Astrocyte (in vitro differentiated cells and primary cell): ENCODE results near the gene CTDP1. TPM values are rescaled to one million over a fixed set of nuclear protein-coding genes. Genes with fewer than 3 reads are reported as not detected.

Experiments
- DNase-seq: peaks from one replicate; pipeline ENCODE4 v3.0.0-alpha.2; 2010; ENCODE audit warnings: low read depth
- FAIRE-seq: peaks from 2 replicates; lab custom pipeline; 2011; peaks lifted over from hg19 to GRCh38; lab: Jason Lieb, UNC
- H2AFZ ChIP-seq: 2 replicates; pipeline ENCODE4 v1.6.0; 2012; ENCODE audit warnings: low read depth, low read length, inconsistent platforms
- H3K27ac ChIP-seq: 2 replicates; pipeline ENCODE4 v1.5.1; 2011; ENCODE audit warnings: low read depth, low read length, inconsistent platforms
- H3K27me3 ChIP-seq: 2 replicates; pipeline ENCODE4 v1.6.0; 2011; ENCODE audit warnings: low read length, inconsistent platforms; ENCODE audit not compliant: insufficient read depth
- H3K36me3 ChIP-seq: 2 replicates; pipeline ENCODE4 v1.5.1; 2011; ENCODE audit warnings: low read length, inconsistent platforms; ENCODE audit not compliant: insufficient read depth
- H3K4me1 ChIP-seq: 2 replicates; pipeline ENCODE4 v1.5.1; 2011; ENCODE audit warnings: low read length, inconsistent platforms; ENCODE audit not compliant: insufficient read depth
- H3K4me2 ChIP-seq: 2 replicates; pipeline ENCODE4 v1.6.0; 2012; ENCODE audit warnings: low read length, inconsistent platforms
- H3K4me3 ChIP-seq: 2 replicates; pipeline ENCODE4 v1.5.1; 2011; ENCODE audit warnings: low read depth, mild to moderate bottlenecking, low read length, inconsistent platforms; ENCODE audit not compliant: insufficient read depth
- H3K79me2 ChIP-seq: 2 replicates; pipeline ENCODE4 v1.6.0; 2012; ENCODE audit warnings: mild to moderate bottlenecking, low read length, inconsistent platforms; ENCODE audit not compliant: insufficient read depth
- H3K9ac ChIP-seq: 2 replicates; pipeline ENCODE4 v1.6.0; 2012; ENCODE audit warnings: mild to moderate bottlenecking, low read length, inconsistent platforms
- H3K9me3 ChIP-seq: 2 replicates; pipeline ENCODE4 v1.5.1; 2012; ENCODE audit warnings: low read depth, mild to moderate bottlenecking, low read length, inconsistent platforms; ENCODE audit not compliant: insufficient read depth
- H4K20me1 ChIP-seq: 2 replicates; pipeline ENCODE4 v1.6.0; 2012; ENCODE audit warnings: low read length, inconsistent platforms; ENCODE audit not compliant: insufficient read depth
- H3K27ac Mint-ChIP-seq: one replicate; pipeline ENCODE4 v1.8.0; 2021; ENCODE audit warnings: mild to moderate bottlenecking, mixed read lengths; ENCODE audit not compliant: unreplicated experiment
- H3K27me3 Mint-ChIP-seq: one replicate; pipeline ENCODE4 v1.8.0; 2021; ENCODE audit warnings: low read depth, mixed read lengths; ENCODE audit not compliant: unreplicated experiment
- H3K36me3 Mint-ChIP-seq: one replicate; pipeline ENCODE4 v1.8.0; 2021; ENCODE audit warnings: low read depth, mixed read lengths; ENCODE audit not compliant: unreplicated experiment
- H3K4me1 Mint-ChIP-seq: one replicate; pipeline ENCODE4 v1.8.0; 2021; ENCODE audit warnings: low read depth, mixed read lengths; ENCODE audit not compliant: unreplicated experiment
- H3K4me3 Mint-ChIP-seq: one replicate; pipeline ENCODE4 v1.8.0; 2021; ENCODE audit warnings: mild to moderate bottlenecking, moderate library complexity, mixed read lengths; ENCODE audit not compliant: unreplicated experiment
- H3K9me3 Mint-ChIP-seq: one replicate; pipeline ENCODE4 v1.8.0; 2021; ENCODE audit warnings: mild to moderate bottlenecking, mixed read lengths; ENCODE audit not compliant: unreplicated experiment
- EZH2 ChIP-seq: IDR thresholded peaks from 2 replicates; pipeline ENCODE4 v1.6.1; 2012; ENCODE audit warnings: mild to moderate bottlenecking, low read length, inconsistent platforms; ENCODE audit not compliant: insufficient read depth
- total RNA-seq: library from RNA; stranded (reverse); gene quantifications from 2 replicates; pipeline ENCODE4 v1.2.1, GENCODE V29; 2021
- TF ChIP-seq, protein P1 (sequence below): IDR thresholded peaks from 2 replicates; pipeline ENCODE4 v1.5.1; 2011; ENCODE audit warnings: low read depth, mild to moderate bottlenecking, inconsistent platforms, low read length, moderate library complexity; ENCODE audit not compliant: insufficient read depth

CTDP1 gene
- total RNA-seq, 1 donor from 2014 or later: 31.7 TPM

DNA sequence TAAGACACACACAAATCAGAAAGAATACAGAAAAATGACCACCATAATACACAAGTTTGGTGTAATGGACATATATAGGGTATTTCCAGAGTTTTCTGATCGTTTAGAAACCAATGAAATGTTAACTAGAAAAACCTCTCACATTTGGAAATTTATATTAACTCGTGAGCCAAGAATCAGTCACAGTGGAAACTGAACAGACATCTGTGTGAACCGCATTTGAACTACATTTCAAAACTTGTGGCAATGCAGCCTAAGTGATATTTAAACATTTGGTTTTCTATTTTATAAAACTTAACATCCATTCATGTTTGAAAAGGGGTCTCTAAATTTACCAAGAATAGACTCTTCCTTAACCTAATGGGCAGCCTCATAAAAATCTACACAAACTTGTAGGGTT, 89.1 kb downstream of the CTDP1 start:
- no peak overlapping the region for H2AFZ ChIP-seq

DNA sequence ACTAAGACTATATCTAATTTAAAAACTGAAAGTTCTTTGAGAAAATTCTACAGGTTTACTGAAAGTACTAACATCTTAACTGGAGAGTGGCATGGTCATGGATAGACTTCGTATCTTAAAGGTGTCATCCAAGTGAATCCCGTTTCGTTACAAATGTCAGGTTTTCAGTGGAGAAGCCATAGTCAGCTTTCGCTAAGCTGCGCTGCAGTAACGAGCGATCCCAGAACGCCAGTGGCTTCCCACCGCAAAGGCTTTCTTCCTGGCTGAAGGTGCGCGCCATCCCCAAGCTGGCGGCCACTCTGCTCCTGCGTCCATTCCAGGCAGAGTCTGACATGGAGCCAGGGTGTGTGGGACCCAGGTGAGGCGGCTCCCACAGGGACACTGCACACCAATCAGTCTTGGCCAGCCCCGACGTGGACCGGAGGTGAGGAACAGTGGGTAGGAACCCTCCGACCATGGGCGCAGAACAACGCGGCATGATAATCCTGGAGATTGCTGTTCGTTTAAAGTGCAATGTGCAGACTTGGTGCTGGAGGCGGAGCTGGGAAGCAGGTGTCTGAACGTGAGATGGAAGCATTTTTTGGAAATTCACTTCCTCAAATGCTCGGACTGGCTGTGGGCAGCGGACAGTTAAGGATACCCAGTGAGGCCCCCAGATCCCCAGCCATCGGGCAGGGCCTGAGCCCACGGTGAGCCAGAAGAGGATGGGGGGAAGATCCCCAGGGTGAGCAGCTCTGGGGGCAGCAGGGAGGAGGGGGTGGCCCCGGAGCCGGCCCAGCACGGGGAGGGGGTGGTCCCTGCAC, 90.3 kb downstream of the CTDP1 start:
- Mint-ChIP-seq H3K9me3 (peaks cover 13% of the 10 kb centered on the region), H3K4me1 (no peaks in the 10 kb centered on the region), H3K27me3 (peaks cover 44% of the 10 kb centered on the region), H3K27ac (no peak overlapping the region), H3K36me3 (peaks cover 5% of the 10 kb centered on the region), H3K4me3 (no peak overlapping the region)
- DNase-seq (no peak), FAIRE-seq (no peak)
- Histone ChIP-seq H3K27me3 (no peaks in the 10 kb centered on the region), H4K20me1 (no peaks in the 10 kb centered on the region), H2AFZ (no peak overlapping the region), H3K79me2 (no peaks in the 10 kb centered on the region), H3K9me3 (peaks cover 2% of the 10 kb centered on the region), H3K9ac (no peak overlapping the region), H3K4me1 (no peaks in the 10 kb centered on the region), H3K27ac (no peak overlapping the region), H3K4me3 (no peak overlapping the region), H3K36me3 (no peaks in the 10 kb centered on the region), H3K4me2 (no peak overlapping the region)
- TF ChIP-seq, protein P1, sequence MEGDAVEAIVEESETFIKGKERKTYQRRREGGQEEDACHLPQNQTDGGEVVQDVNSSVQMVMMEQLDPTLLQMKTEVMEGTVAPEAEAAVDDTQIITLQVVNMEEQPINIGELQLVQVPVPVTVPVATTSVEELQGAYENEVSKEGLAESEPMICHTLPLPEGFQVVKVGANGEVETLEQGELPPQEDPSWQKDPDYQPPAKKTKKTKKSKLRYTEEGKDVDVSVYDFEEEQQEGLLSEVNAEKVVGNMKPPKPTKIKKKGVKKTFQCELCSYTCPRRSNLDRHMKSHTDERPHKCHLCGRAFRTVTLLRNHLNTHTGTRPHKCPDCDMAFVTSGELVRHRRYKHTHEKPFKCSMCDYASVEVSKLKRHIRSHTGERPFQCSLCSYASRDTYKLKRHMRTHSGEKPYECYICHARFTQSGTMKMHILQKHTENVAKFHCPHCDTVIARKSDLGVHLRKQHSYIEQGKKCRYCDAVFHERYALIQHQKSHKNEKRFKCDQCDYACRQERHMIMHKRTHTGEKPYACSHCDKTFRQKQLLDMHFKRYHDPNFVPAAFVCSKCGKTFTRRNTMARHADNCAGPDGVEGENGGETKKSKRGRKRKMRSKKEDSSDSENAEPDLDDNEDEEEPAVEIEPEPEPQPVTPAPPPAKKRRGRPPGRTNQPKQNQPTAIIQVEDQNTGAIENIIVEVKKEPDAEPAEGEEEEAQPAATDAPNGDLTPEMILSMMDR: no peak
- no peak for TF ChIP-seq EZH2

More for the DNA sequence above, 89.1 kb downstream of the CTDP1 start:
- H3K36me3 ChIP-seq: no peaks in the 10 kb centered on the region
- H3K4me2 ChIP-seq: no peak overlapping the region
- Mint-ChIP-seq H3K36me3 (peaks cover 5% of the 10 kb centered on the region), H3K9me3 (peaks cover 13% of the 10 kb centered on the region), H3K4me1 (no peaks in the 10 kb centered on the region), H3K27ac (no peak overlapping the region), H3K27me3 (peaks cover 42% of the 10 kb centered on the region), H3K4me3 (no peak overlapping the region)
- no peak overlapping the region for H3K27ac ChIP-seq
- TF ChIP-seq, protein P1: no peak
- TF ChIP-seq EZH2: no peak
- peaks cover 2% of the 10 kb centered on the region for H3K9me3 ChIP-seq
- FAIRE-seq (no peak), DNase-seq (no peak)
- H3K4me1 ChIP-seq: no peaks in the 10 kb centered on the region
- no peak overlapping the region for H3K9ac ChIP-seq
- no peaks in the 10 kb centered on the region for H3K27me3 ChIP-seq
- H3K4me3 ChIP-seq: no peak overlapping the region
- H3K79me2 ChIP-seq: no peaks in the 10 kb centered on the region
- no peaks in the 10 kb centered on the region for H4K20me1 ChIP-seq

DNA sequence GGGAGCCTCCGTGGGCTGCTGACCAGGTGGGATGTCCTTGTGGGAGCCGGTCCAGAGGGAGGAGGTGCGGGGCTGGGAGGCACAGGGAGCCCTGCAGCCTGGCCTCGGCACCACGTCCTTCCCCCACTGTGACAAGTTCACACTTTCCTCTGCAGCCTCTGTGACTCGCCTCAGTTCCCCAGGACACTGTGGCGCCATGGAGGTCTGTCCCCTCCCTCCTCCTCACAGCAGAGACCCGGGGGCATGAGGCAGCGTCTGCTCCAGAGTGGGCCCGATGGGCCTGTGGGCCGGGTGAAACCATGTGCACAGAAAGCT, 90.9 kb downstream of the CTDP1 start:
- Histone ChIP-seq H3K9ac (no peak overlapping the region), H3K9me3 (peaks cover 2% of the 10 kb centered on the region), H3K4me2 (no peak overlapping the region), H3K27ac (no peak overlapping the region), H2AFZ (no peak overlapping the region), H3K79me2 (no peaks in the 10 kb centered on the region), H4K20me1 (no peaks in the 10 kb centered on the region), H3K36me3 (no peaks in the 10 kb centered on the region), H3K4me3 (no peak overlapping the region), H3K4me1 (no peaks in the 10 kb centered on the region), H3K27me3 (no peaks in the 10 kb centered on the region)
- FAIRE-seq: no peak
- no peak for TF ChIP-seq EZH2
- TF ChIP-seq, protein P1: no peak
- Mint-ChIP-seq H3K4me3 (no peak overlapping the region), H3K27me3 (peaks cover 48% of the 10 kb centered on the region), H3K27ac (no peak overlapping the region), H3K36me3 (peaks cover 5% of the 10 kb centered on the region), H3K9me3 (peaks cover 13% of the 10 kb centered on the region), H3K4me1 (no peaks in the 10 kb centered on the region)
- DNase-seq: no peak
